Karpas-422 (cell line): ENCODE data around the gene INHBB. TPM values are rescaled to one million over a fixed set of nuclear protein-coding genes. Genes with fewer than 3 reads are reported as not detected.

Experiments
- DNase-seq: peaks from one replicate; pipeline ENCODE4 v3.0.0-alpha.2; 2015
- H2AFZ ChIP-seq: fragments of 200-600 bp; sonication (generic); 2 replicates; pipeline ENCODE4 v1.6.1; 2014; ENCODE audit warnings: antibody characterized with exemption, low read length, mixed read lengths
- H3K27ac ChIP-seq: fragments of 200-600 bp; sonication (generic); 2 replicates; pipeline ENCODE4 v1.5.1; 2014; ENCODE audit warnings: mild to moderate bottlenecking, low read length, moderate library complexity
- H3K27me3 ChIP-seq: fragments of 200-600 bp; sonication (generic); 2 replicates; pipeline ENCODE4 v1.6.1; 2014; ENCODE audit warnings: low read length, mixed read lengths
- H3K36me3 ChIP-seq: fragments of 200-600 bp; sonication (generic); 2 replicates; pipeline ENCODE4 v1.6.1; 2014; ENCODE audit warnings: low read length, mixed read lengths; ENCODE audit not compliant: insufficient read depth
- H3K4me1 ChIP-seq: fragments of 200-600 bp; sonication (generic); 2 replicates; pipeline ENCODE4 v1.6.1; 2014; ENCODE audit warnings: mild to moderate bottlenecking, low read length, mixed read lengths
- H3K4me2 ChIP-seq: fragments of 200-600 bp; sonication (generic); 2 replicates; pipeline ENCODE4 v1.6.1; 2014; ENCODE audit warnings: low read length, low read depth, mild to moderate bottlenecking; ENCODE audit not compliant: poor library complexity, severe bottlenecking
- H3K4me3 ChIP-seq: fragments of 200-600 bp; sonication (generic); 2 replicates; pipeline ENCODE4 v1.5.1; 2014; ENCODE audit warnings: mild to moderate bottlenecking, antibody characterized with exemption, low read length, mixed read lengths
- H3K79me2 ChIP-seq: fragments of 200-600 bp; sonication (generic); 2 replicates; pipeline ENCODE4 v1.6.1; 2014; ENCODE audit warnings: mild to moderate bottlenecking, low read length, mixed read lengths
- H3K9ac ChIP-seq: fragments of 200-600 bp; sonication (generic); 2 replicates; pipeline ENCODE4 v1.6.0; 2014; ENCODE audit warnings: low read length
- H3K9me2 ChIP-seq: fragments of 200-600 bp; sonication (generic), shearing (Covaris generic); replicated peaks from 2 replicates; pipeline ENCODE4 v1.6.0; 2014; ENCODE audit warnings: mild to moderate bottlenecking, low read length, moderate library complexity; ENCODE audit not compliant: insufficient read depth
- H3K9me3 ChIP-seq: fragments of 300-700, 200-600 bp; sonication (generic); 2 replicates; pipeline ENCODE4 v1.6.1; 2014; ENCODE audit warnings: low read length, mixed read lengths
- H4K20me1 ChIP-seq: fragments of 200-600 bp; sonication (generic); 2 replicates; pipeline ENCODE4 v1.6.1; 2014; ENCODE audit warnings: mild to moderate bottlenecking, antibody characterized with exemption, low read length, low read depth; ENCODE audit not compliant: insufficient read depth
- total RNA-seq: library from RNA; depleted of rRNA; stranded (reverse); fragments of >200 nt; shearing (Covaris generic); gene quantifications from 2 replicates; pipeline ENCODE4 v1.2.3, GENCODE V29; 2014; ENCODE audit warnings: low replicate concordance; rRNA removed

Gene INHBB
- total RNA-seq = not detected in 2 replicates

GRCh38 chr2:120346026-120346666, at the start of gene INHBB:
INHBB (plus strand) TSS chr2:120346136; CDS start chr2:120346189, 53 bp downstream.
- no peaks in the 10 kb centered on the region for H3K79me2 ChIP-seq
- H3K4me1 ChIP-seq = peaks cover 28% of the 10 kb centered on the region
- no peak within 1 kb of the TSS for H3K4me2 ChIP-seq
- no peaks in the 10 kb centered on the region for H3K9me3 ChIP-seq
- no peaks in the 10 kb centered on the region for H3K36me3 ChIP-seq
- no peaks in the 10 kb centered on the region for H3K9me2 ChIP-seq
- H3K4me3 ChIP-seq = no peak within 1 kb of the TSS
- no peak within 1 kb of the TSS for H3K27ac ChIP-seq
- no peak within 1 kb of the TSS for H3K9ac ChIP-seq
- no peaks in the 10 kb centered on the region for H3K27me3 ChIP-seq
- DNase-seq = no peak
- H2AFZ ChIP-seq = no peak within 1 kb of the TSS
- H4K20me1 ChIP-seq = no peaks in the 10 kb centered on the region

GRCh38 chr2:120298173-120298835, 47.6 kb upstream of the INHBB start:
- H3K9me3 ChIP-seq = no peaks in the 10 kb centered on the region
- no peak overlapping the region for H3K4me3 ChIP-seq
- no peak overlapping the region for H3K27ac ChIP-seq
- no peak for DNase-seq
- H4K20me1 ChIP-seq = 0 out of 2 replicates have a peak, but pooled peaks cover 5% of the 10 kb centered on the region
- H3K9ac ChIP-seq = no peak overlapping the region
- H3K79me2 ChIP-seq = no peaks in the 10 kb centered on the region
- H3K4me1 ChIP-seq = peaks cover 3% of the 10 kb centered on the region; the same call in 1 of the 2 replicates
- H3K27me3 ChIP-seq = no peaks in the 10 kb centered on the region
- no peaks in the 10 kb centered on the region for H3K36me3 ChIP-seq
- no peak overlapping the region for H2AFZ ChIP-seq
- H3K4me2 ChIP-seq = no peak overlapping the region
- H3K9me2 ChIP-seq = no peaks in the 10 kb centered on the region

- no peak for DNase-seq
Observed at GRCh38 chr2:120299004-120299403, 46.9 kb upstream of the INHBB start.

GRCh38 chr2:120299561-120299960, 46.4 kb upstream of the INHBB start:
- no peak overlapping the region for H3K4me2 ChIP-seq
- H3K79me2 ChIP-seq = no peaks in the 10 kb centered on the region
- no peak for DNase-seq
- no peaks in the 10 kb centered on the region for H3K9me3 ChIP-seq
- no peaks in the 10 kb centered on the region for H3K27me3 ChIP-seq
- no peaks in the 10 kb centered on the region for H3K9me2 ChIP-seq
- H3K27ac ChIP-seq = no peak overlapping the region
- H3K4me3 ChIP-seq = no peak overlapping the region
- no peak overlapping the region for H2AFZ ChIP-seq
- H3K36me3 ChIP-seq = no peaks in the 10 kb centered on the region
- no peaks in the 10 kb centered on the region for H3K4me1 ChIP-seq
- H3K9ac ChIP-seq = no peak overlapping the region
- H4K20me1 ChIP-seq = 0 out of 2 replicates have a peak, but pooled peaks cover 5% of the 10 kb centered on the region

More at GRCh38 chr2:120299004-120299403, 46.9 kb upstream of the INHBB start:
- H3K4me1 ChIP-seq = peaks cover under 1% of the 10 kb centered on the region; the same call in 1 of the 2 replicates
- no peak overlapping the region for H3K4me2 ChIP-seq
- H3K27ac ChIP-seq = no peak overlapping the region
- H4K20me1 ChIP-seq = 0 out of 2 replicates have a peak, but pooled peaks cover 5% of the 10 kb centered on the region
- H3K79me2 ChIP-seq = no peaks in the 10 kb centered on the region
- no peak overlapping the region for H2AFZ ChIP-seq
- H3K4me3 ChIP-seq = no peak overlapping the region
- no peaks in the 10 kb centered on the region for H3K27me3 ChIP-seq
- no peaks in the 10 kb centered on the region for H3K9me3 ChIP-seq
- no peaks in the 10 kb centered on the region for H3K9me2 ChIP-seq
- no peak overlapping the region for H3K9ac ChIP-seq
- no peaks in the 10 kb centered on the region for H3K36me3 ChIP-seq

- no peak overlapping the region for H3K27ac ChIP-seq
- H3K79me2 ChIP-seq = no peaks in the 10 kb centered on the region
Observed at GRCh38 chr2:120300385-120300784, 45.6 kb upstream of the INHBB start.

GRCh38 chr2:120301284-120301683, 44.7 kb upstream of the INHBB start:
- Histone ChIP-seq H3K36me3 (no peaks in the 10 kb centered on the region), H3K27me3 (no peaks in the 10 kb centered on the region), H3K4me3 (no peak overlapping the region), H3K4me1 (peaks cover 8% of the 10 kb centered on the region), H3K4me2 (no peak overlapping the region), H3K9ac (no peak overlapping the region), H3K9me2 (no peaks in the 10 kb centered on the region), H3K9me3 (no peaks in the 10 kb centered on the region), H2AFZ (no peak overlapping the region), H3K27ac (no peak overlapping the region), H3K79me2 (no peaks in the 10 kb centered on the region), H4K20me1 (0 out of 2 replicates have a peak, but pooled peaks cover 5% of the 10 kb centered on the region)
- no peak for DNase-seq

More at GRCh38 chr2:120300385-120300784, 45.6 kb upstream of the INHBB start:
- H2AFZ ChIP-seq = no peak overlapping the region
- H3K4me1 ChIP-seq = no peaks in the 10 kb centered on the region; the same call in 1 of the 2 replicates
- no peak overlapping the region for H3K4me3 ChIP-seq
- H3K36me3 ChIP-seq = no peaks in the 10 kb centered on the region
- no peak overlapping the region for H3K4me2 ChIP-seq
- no peaks in the 10 kb centered on the region for H3K9me3 ChIP-seq
- H3K27me3 ChIP-seq = no peaks in the 10 kb centered on the region
- no peaks in the 10 kb centered on the region for H3K9me2 ChIP-seq
- no peak for DNase-seq
- H4K20me1 ChIP-seq = 0 out of 2 replicates have a peak, but pooled peaks cover 5% of the 10 kb centered on the region
- H3K9ac ChIP-seq = no peak overlapping the region

GRCh38 chr2:120302301-120302700, 43.6 kb upstream of the INHBB start:
- H3K36me3 ChIP-seq = no peaks in the 10 kb centered on the region
- 0 out of 2 replicates have a peak, but pooled peaks cover 5% of the 10 kb centered on the region for H4K20me1 ChIP-seq
- H3K9ac ChIP-seq = no peak overlapping the region
- H2AFZ ChIP-seq = no peak overlapping the region
- H3K9me3 ChIP-seq = no peaks in the 10 kb centered on the region
- H3K4me1 ChIP-seq = peaks cover 9% of the 10 kb centered on the region
- H3K27me3 ChIP-seq = no peaks in the 10 kb centered on the region
- no peak overlapping the region for H3K4me3 ChIP-seq
- H3K4me2 ChIP-seq = no peak overlapping the region
- no peaks in the 10 kb centered on the region for H3K79me2 ChIP-seq
- H3K27ac ChIP-seq = no peak overlapping the region
- no peaks in the 10 kb centered on the region for H3K9me2 ChIP-seq
- DNase-seq = no peak

GRCh38 chr2:120303177-120303576, 42.8 kb upstream of the INHBB start:
- Histone ChIP-seq H3K27me3 (no peaks in the 10 kb centered on the region), H3K4me3 (no peak overlapping the region), H3K27ac (no peak overlapping the region), H3K4me1 (peaks cover 18% of the 10 kb centered on the region), H3K9ac (no peak overlapping the region), H3K9me2 (no peaks in the 10 kb centered on the region), H3K79me2 (no peaks in the 10 kb centered on the region), H4K20me1 (0 out of 2 replicates have a peak, but pooled peaks cover 5% of the 10 kb centered on the region), H3K9me3 (no peaks in the 10 kb centered on the region), H3K36me3 (no peaks in the 10 kb centered on the region), H2AFZ (no peak overlapping the region), H3K4me2 (no peak overlapping the region)
- DNase-seq = no peak
